SH-SY5Y (cell line): ENCODE data around the gene XPO4.

Source experiments
- GATA2 ChIP-seq: IDR thresholded peaks from 2 replicates; pipeline ENCODE4 v1.6.1; 2011; ENCODE audit warnings: mild to moderate bottlenecking, low read depth, low read length
- GATA3 ChIP-seq: IDR thresholded peaks from 2 replicates; pipeline ENCODE4 v1.6.1; 2011; ENCODE audit warnings: low read depth, mild to moderate bottlenecking, low read length, moderate library complexity

DNA sequence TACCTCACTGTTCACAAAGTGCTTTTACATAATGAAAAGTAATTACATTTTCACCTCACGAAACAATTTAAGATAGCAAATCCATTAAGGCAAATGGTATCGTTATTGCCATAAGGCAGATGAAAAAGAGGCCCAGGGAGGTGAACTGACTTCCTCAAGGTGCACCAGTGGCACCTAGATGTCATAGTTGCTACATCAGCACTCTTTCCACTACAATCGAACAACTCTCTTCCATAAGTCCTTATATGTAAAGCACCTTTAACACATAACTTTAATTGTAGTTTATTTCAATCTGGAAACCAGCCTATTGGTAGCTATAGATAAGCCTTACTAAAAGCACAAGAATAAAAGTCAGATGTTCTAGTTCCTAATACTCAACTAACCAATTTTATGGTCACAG lies 35.1 kb downstream of the XPO4 start:
- TF ChIP-seq GATA3 = no peak
- no peak for TF ChIP-seq GATA2
